HL-60/S4 treated with retinoic acid at 250 ng/mL for 4 days and 3 days (cell line): ENCODE results near the gene PRKCSH.

ENCODE experiments used
- in situ Hi-C: fragments of 300-500 bp; cut with MboI; formaldehyde crosslinking; loops from 2 replicates; pipeline ENCODE4 v1.7.0; 2022; ENCODE audit warnings: low sequenced_read_pairs

The PRKCSH gene

GRCh38 chr19:11489378-11489777 lies 53.9 kb downstream of the PRKCSH start:
- in situ Hi-C loops = no loop called here

DNA sequence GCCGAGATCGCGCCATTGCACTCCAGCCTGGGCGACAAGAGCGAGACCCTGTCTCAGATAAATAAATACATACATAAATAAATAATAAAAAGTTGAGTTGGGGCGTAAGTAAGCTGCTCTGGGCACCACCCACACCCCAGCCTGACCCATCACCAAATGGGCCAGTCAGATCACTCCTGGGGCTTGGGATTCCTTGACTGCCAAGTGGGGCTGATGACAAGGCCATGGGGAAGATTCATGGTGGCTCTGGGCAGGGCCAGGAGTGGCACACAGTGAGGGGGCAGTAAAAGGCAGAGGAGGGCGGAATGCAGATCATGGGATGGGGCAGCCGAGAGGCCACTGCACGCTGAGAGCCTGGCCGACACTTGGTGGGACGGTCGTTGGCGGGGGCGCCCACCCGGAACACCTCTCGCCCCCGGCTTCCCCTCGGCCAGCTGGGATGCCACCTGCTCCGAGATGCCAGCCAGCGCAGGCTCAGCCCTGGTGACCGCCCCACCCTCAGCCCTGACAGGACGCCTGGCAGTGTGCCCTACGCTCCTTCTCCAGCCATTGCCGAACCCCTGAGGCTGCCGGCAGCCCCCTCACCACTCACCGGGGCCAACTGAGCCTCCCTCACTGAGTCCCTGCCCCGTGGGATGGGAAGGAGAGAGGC lies 59.3 kb downstream of the PRKCSH start:
- in situ Hi-C loops = no loop called here

DNA sequence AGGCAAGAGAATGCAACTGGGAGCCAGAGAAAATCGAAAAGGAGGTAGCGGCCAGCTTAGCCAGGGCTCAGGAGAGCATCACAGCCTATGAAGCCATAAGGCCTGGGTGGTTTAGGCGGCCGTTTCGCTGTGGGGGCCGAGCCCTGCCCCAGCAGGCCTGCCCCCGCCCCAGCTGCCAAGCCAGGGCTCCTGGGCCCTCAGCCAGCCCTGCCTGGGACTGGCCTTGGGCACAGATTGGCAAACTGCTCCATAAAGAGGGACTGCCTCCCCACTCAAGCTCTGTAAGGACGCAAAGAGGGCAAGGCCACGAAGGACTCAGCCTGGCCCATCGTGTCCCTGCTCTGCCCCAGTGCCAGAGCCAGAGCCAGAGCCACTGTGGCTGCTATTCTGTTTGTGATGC lies 60.0 kb downstream of the PRKCSH start:
- in situ Hi-C loops = no loop called here

- in situ Hi-C loops = no loop called here
Measured at GRCh38 chr19:11495885-11496284, 60.5 kb downstream of the PRKCSH start.

DNA sequence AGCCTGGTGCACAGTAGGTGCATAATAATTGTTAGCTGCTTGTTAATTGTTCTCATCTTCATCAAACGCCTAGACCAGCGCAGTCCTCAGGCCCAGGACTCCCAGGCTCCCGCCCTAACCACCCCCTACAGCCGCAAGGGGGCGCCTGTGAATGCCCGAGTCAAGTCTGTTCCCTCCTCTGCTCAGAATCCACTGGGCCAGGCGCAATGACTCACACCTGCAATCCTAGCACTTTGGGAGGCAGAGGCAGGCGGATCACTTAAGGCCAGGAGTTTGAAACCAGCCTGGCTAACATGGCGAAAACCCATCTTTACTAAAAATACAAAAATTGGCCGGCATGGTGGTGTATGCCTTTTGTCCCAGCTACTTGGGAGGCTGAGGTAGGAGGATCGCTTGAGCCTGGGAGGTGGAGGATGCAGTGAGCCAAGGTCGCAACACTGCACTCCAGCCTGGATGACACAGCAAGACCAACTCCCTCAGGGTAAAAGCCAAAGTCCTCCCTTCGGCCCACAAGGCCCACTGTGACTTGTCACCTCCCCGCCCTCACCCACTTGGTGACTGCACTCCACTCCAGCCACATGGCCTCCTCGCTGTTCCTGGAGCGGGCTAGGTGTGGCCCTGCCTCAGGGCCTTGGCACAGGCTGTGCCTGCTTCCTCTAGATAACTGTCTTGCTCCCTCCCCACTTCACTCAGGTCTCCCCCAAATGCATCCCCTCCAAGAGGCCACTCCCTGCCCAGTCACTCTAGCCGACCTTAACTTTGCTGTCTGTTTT lies 61.1 kb downstream of the PRKCSH start:
- in situ Hi-C loops = no loop called here

GRCh38 chr19:11499220-11499726 lies 63.8 kb downstream of the PRKCSH start:
- in situ Hi-C loops = no loop called here

DNA sequence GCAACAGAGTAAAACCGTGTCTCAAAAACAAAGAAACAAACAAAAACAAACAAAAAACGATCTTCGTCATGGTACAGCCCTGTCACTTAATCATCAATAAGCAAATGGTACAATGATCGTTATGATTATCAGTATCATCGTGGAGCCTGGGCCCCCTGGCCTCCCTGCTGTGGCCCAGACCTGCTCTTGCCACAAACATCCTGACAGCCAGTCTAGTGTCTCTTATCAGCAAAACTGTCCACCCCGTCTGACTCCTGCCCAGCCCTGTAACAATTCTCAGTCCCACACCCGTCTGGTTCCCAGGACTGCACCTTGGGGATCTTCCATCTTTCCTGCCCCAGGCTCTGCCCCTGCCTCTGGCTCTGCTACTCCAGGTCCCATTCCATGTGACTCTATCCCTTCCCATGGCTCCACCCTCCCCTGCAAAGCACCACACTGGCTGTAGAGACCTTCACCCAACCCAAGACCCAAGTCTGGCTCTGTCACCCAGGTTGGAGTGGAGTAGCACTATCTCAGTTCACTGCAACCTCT lies 64.5 kb downstream of the PRKCSH start:
- in situ Hi-C loops = no loop called here
